DMS79 (cell line): ENCODE data around the gene HAPLN3.

Experiments used
- DNase-seq: peaks from one replicate; lab custom pipeline; 2025; lab: John Stamatoyannopoulos, UW

HAPLN3 gene

GRCh38 chr15:88891540-88892254, 3.6 kb downstream of the HAPLN3 start:
- DNase-seq, result no peak

- no peak for DNase-seq
Observed at GRCh38 chr15:88890495-88890894, 4.8 kb downstream of the HAPLN3 start.

GRCh38 chr15:88888719-88889118, 6.6 kb downstream of the HAPLN3 start:
- DNase-seq, result no peak

GRCh38 chr15:88887068-88887580, 8.2 kb downstream of the HAPLN3 start:
- DNase-seq, result no peak

GRCh38 chr15:88882785-88883184, 12.6 kb downstream of the HAPLN3 start:
- DNase-seq, result no peak

GRCh38 chr15:88881775-88882174, 13.6 kb downstream of the HAPLN3 start:
- no peak for DNase-seq

- DNase-seq, result no peak
Observed at GRCh38 chr15:88880944-88881740, 14.2 kb downstream of the HAPLN3 start.

- no peak for DNase-seq
Observed at GRCh38 chr15:88878720-88879184, 16.6 kb downstream of the HAPLN3 start.

- no peak for DNase-seq
Observed at GRCh38 chr15:88877906-88878305, 17.4 kb downstream of the HAPLN3 start.

GRCh38 chr15:88877415-88877814, 17.9 kb downstream of the HAPLN3 start:
- DNase-seq, result no peak

GRCh38 chr15:88876573-88876972, 18.8 kb downstream of the HAPLN3 start:
- no peak for DNase-seq

- no peak for DNase-seq
Observed at GRCh38 chr15:88874684-88875083, 20.7 kb downstream of the HAPLN3 start.

GRCh38 chr15:88874275-88874674, 21.1 kb downstream of the HAPLN3 start:
- DNase-seq, result no peak

GRCh38 chr15:88873786-88874185, 21.6 kb downstream of the HAPLN3 start:
- DNase-seq, result no peak

- no peak for DNase-seq
Observed at GRCh38 chr15:88872706-88873105, 22.6 kb downstream of the HAPLN3 start.

- no peak for DNase-seq
Observed at GRCh38 chr15:88872106-88872505, 23.2 kb downstream of the HAPLN3 start.

GRCh38 chr15:88871313-88871712, 24.0 kb downstream of the HAPLN3 start:
- DNase-seq, result no peak

- no peak for DNase-seq
Observed at GRCh38 chr15:88866295-88866881, 29.0 kb downstream of the HAPLN3 start.

- DNase-seq, result no peak
Observed at GRCh38 chr15:88865498-88866099, 29.7 kb downstream of the HAPLN3 start.

- DNase-seq, result no peak
Observed at GRCh38 chr15:88864861-88865497, 30.4 kb downstream of the HAPLN3 start.

- DNase-seq, result no peak
Observed at GRCh38 chr15:88863412-88863811, 31.9 kb downstream of the HAPLN3 start.

- no peak for DNase-seq
Observed at GRCh38 chr15:88860212-88860611, 35.1 kb downstream of the HAPLN3 start.
